Brain pericyte (primary cell): ENCODE results near the gene CCDC57.
"Not testable (repeated sequence)": the region's sequence is repeated elsewhere in the genome, so short reads cannot be mapped to it uniquely, and the experiment has no call there.

Experiments
- DNase-seq: peaks from one replicate; pipeline ENCODE4 v3.0.0-alpha.2; 2012; ENCODE audit warnings: low read depth, low spot score

Gene CCDC57

GRCh38 chr17:82212331-82213250, at the start of gene CCDC57:
CCDC57 (minus strand) TSS chr17:82212842; CDS start chr17:82201944, 10,898 bp downstream.
- DNase-seq, result no peak

GRCh38 chr17:82262344-82262743, 49.7 kb upstream of the CCDC57 start:
- no peak for DNase-seq

GRCh38 chr17:82259972-82260961, 47.6 kb upstream of the CCDC57 start:
- not testable (repeated sequence) for DNase-seq

GRCh38 chr17:82258555-82258954, 45.9 kb upstream of the CCDC57 start:
- no peak for DNase-seq

- DNase-seq, result no peak
Measured at GRCh38 chr17:82257473-82257872, 44.8 kb upstream of the CCDC57 start.

- DNase-seq, result no peak
Measured at GRCh38 chr17:82256242-82256885, 43.7 kb upstream of the CCDC57 start.

- DNase-seq, result no peak
Measured at GRCh38 chr17:82255402-82255972, 42.8 kb upstream of the CCDC57 start.

GRCh38 chr17:82254746-82255145, 42.1 kb upstream of the CCDC57 start:
- not testable (repeated sequence) for DNase-seq

GRCh38 chr17:82254096-82254495, 41.5 kb upstream of the CCDC57 start:
- DNase-seq, result not testable (repeated sequence)

GRCh38 chr17:82253179-82253544, 40.5 kb upstream of the CCDC57 start:
- no peak for DNase-seq

- no peak for DNase-seq
Measured at GRCh38 chr17:82252511-82253178, 40.0 kb upstream of the CCDC57 start.

- DNase-seq, result no peak
Measured at GRCh38 chr17:82250868-82251500, 38.3 kb upstream of the CCDC57 start.

GRCh38 chr17:82249896-82250581, 37.4 kb upstream of the CCDC57 start:
- no peak for DNase-seq

GRCh38 chr17:82248815-82249674, 36.4 kb upstream of the CCDC57 start:
- no peak for DNase-seq

- no peak for DNase-seq
Measured at GRCh38 chr17:82247856-82248671, 35.4 kb upstream of the CCDC57 start.

GRCh38 chr17:82247182-82247823, 34.7 kb upstream of the CCDC57 start:
- DNase-seq, result no peak
